Chondrocyte (in vitro differentiated cells): ENCODE data around the gene DIP2C. TPM values are rescaled to one million over a fixed set of nuclear protein-coding genes. Genes with fewer than 3 reads are reported as not detected.

Experiments used
- DNase-seq: peaks from one replicate; pipeline ENCODE4 v3.0.0; 2021; ENCODE audit warnings: mixed read lengths, low spot score
- H3K27ac Mint-ChIP-seq: one replicate; pipeline ENCODE4 v1.8.0; 2021; ENCODE audit warnings: mild to moderate bottlenecking, moderate library complexity, mixed read lengths; ENCODE audit not compliant: unreplicated experiment
- H3K27me3 Mint-ChIP-seq: 2 replicates; pipeline ENCODE4 v1.8.0; 2021; ENCODE audit warnings: low read depth, mixed read lengths
- H3K36me3 Mint-ChIP-seq: 2 replicates; pipeline ENCODE4 v1.8.0; 2021; ENCODE audit warnings: low read depth, mixed read lengths
- H3K4me1 Mint-ChIP-seq: 2 replicates; pipeline ENCODE4 v1.8.0; 2021; ENCODE audit warnings: low read depth, mild to moderate bottlenecking, mixed read lengths
- H3K4me3 Mint-ChIP-seq: one replicate; pipeline ENCODE4 v1.8.0; 2021; ENCODE audit warnings: mild to moderate bottlenecking, moderate library complexity, mixed read lengths; ENCODE audit not compliant: unreplicated experiment
- H3K9me3 Mint-ChIP-seq: 2 replicates; pipeline ENCODE4 v1.8.0; 2021; ENCODE audit warnings: low read depth, mixed read lengths
- CTCF ChIP-seq: fragments of 200-600 bp; sonication (generic); IDR thresholded peaks from 2 replicates; pipeline ENCODE4 v1.5.0; 2021; ENCODE audit warnings: antibody characterized with exemption, mild to moderate bottlenecking, moderate library complexity
- total RNA-seq: library from RNA; stranded (reverse); gene quantifications from 3 replicates; pipeline ENCODE4 v1.2.1, GENCODE V29; 2021

DIP2C gene
- total RNA-seq, 1 donor from 2014 or later: 47.9 TPM

GRCh38 chr10:548238-548901 lies 141.1 kb downstream of the DIP2C start:
- no peaks in the 10 kb centered on the region for H3K9me3 Mint-ChIP-seq
- H3K36me3 Mint-ChIP-seq: no peaks in the 10 kb centered on the region
- no peak overlapping the region for H3K27ac Mint-ChIP-seq
- peaks cover 18% of the 10 kb centered on the region for H3K4me1 Mint-ChIP-seq
- TF ChIP-seq CTCF: no peak
- no peak overlapping the region for H3K4me3 Mint-ChIP-seq
- peak; percentile 54 for DNase-seq
- H3K27me3 Mint-ChIP-seq: no peaks in the 10 kb centered on the region

- TF ChIP-seq CTCF: no peak
- Mint-ChIP-seq H3K4me3 (no peak overlapping the region), H3K9me3 (no peaks in the 10 kb centered on the region), H3K27ac (peak overlapping the region; percentile 9), H3K4me1 (peaks cover 18% of the 10 kb centered on the region), H3K36me3 (no peaks in the 10 kb centered on the region), H3K27me3 (no peaks in the 10 kb centered on the region)
- DNase-seq: peak; percentile 34
These were observed 141.8 kb downstream of the DIP2C start for GRCh38 chr10:547591-548081.

- peaks cover 19% of the 10 kb centered on the region for H3K4me1 Mint-ChIP-seq
- no peaks in the 10 kb centered on the region for H3K27me3 Mint-ChIP-seq
- TF ChIP-seq CTCF: no peak
- H3K36me3 Mint-ChIP-seq: no peaks in the 10 kb centered on the region
- peak; percentile 67 for DNase-seq
- H3K4me3 Mint-ChIP-seq: no peak overlapping the region
- no peaks in the 10 kb centered on the region for H3K9me3 Mint-ChIP-seq
- H3K27ac Mint-ChIP-seq: peak overlapping the region; percentile 66
These were observed 142.4 kb downstream of the DIP2C start for GRCh38 chr10:546971-547590.

- Mint-ChIP-seq H3K27ac (no peak overlapping the region), H3K36me3 (no peaks in the 10 kb centered on the region), H3K9me3 (no peaks in the 10 kb centered on the region), H3K27me3 (no peaks in the 10 kb centered on the region), H3K4me1 (peaks cover 25% of the 10 kb centered on the region), H3K4me3 (no peak overlapping the region)
- DNase-seq: peak; percentile 14
- no peak for TF ChIP-seq CTCF
These were observed 143.0 kb downstream of the DIP2C start for GRCh38 chr10:546451-546850.

- H3K4me1 Mint-ChIP-seq: peaks cover 26% of the 10 kb centered on the region
- DNase-seq: peak; percentile 60
- H3K27me3 Mint-ChIP-seq: no peaks in the 10 kb centered on the region
- no peak for TF ChIP-seq CTCF
- H3K4me3 Mint-ChIP-seq: no peak overlapping the region
- H3K27ac Mint-ChIP-seq: no peak overlapping the region
- H3K36me3 Mint-ChIP-seq: no peaks in the 10 kb centered on the region
- H3K9me3 Mint-ChIP-seq: no peaks in the 10 kb centered on the region
These were observed 145.3 kb downstream of the DIP2C start for GRCh38 chr10:543862-544822.
